Measurements from ENCODE around the gene NRXN2. TPM values are rescaled to one million over a fixed set of nuclear protein-coding genes. Genes with fewer than 3 reads are reported as not detected.

NRXN2 gene
- total and polyA plus RNA-seq, 2 donors (not counting 3 experiments of a cell fraction or from before 2014, with no cell fraction given) = not detected

DNA sequence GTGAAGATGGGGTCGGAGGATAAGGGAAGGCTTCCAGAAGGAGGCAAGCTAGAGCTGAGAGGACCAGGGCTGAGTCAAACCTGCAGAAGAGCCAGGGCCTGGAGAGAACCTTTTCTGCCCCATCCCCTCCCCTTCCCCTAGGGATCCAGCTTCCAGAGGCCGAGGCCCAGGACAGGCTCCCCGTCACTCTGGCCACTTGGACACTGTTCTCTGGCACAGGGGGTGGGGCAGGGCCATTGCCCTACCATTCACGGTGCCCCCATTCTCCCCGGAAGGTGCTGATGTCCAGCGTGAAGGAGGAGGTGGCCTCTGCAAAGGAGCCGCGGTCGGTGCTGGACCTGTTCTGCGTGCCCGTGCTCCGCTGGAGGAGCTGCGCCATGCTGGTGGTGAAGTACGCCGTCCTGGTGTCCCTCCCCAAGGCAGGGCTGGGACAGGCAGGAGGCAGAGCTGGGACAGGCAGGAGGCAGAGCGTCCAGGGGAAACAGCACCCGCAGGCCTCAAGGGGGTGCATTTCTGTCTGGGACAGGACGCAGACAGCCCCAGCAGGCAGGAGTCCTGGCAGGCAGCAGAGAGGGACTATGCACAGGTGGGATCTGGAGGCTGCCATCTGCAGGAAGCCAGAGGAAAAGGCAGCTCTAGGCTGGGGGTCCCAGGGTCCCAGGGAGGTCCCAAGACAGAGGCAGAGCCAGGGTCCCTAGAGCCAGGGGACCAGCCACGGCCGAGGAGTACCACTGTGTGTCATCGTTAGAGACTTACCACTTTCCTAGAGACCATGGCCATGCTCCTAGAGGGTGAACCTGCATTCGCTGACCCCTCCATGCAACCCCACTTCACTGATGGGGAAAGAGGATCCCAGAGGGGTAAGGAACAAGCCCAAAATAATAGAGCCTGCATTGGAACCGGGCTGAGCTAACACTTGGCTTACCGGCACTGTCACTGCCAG, 157.8 kb downstream of the NRXN2 start:
- Histone ChIP-seq H3K79me2 (ENCODE audit: control insufficient read depth, insufficient read depth, low read length) (no peaks in the 10 kb centered on the region), H3K4me3 (replicated peaks in 1 of 3; ENCODE audit: insufficient read depth in 1 of 3, low read depth in 1 of 3, low read length in 3 of 3) (no peak overlapping the region), H3K27ac (ENCODE audit: insufficient read depth, low read depth, low read length) (no peak overlapping the region), H2AFZ (ENCODE audit: low read depth, low read length) (no peak overlapping the region), H3K36me3 (ENCODE audit: control insufficient read depth in 2 of 2, extremely low read depth in 1 of 2, insufficient read depth in 2 of 2, low read length in 2 of 2) (no peaks in the 10 kb centered on the region), H3K4me1 (ENCODE audit: control insufficient read depth, extremely low read depth, insufficient read depth, low read length) (no peaks in the 10 kb centered on the region), H3K4me2 (ENCODE audit: insufficient read depth, low read length) (no peak overlapping the region), H4K20me1 (replicated peaks; ENCODE audit: control insufficient read depth, extremely low read depth, insufficient read depth, low read length) (no peaks in the 10 kb centered on the region), H3K9me1 (replicated peaks; ENCODE audit: control insufficient read depth, extremely low read depth, insufficient read depth, low read length) (no peaks in the 10 kb centered on the region), H3K9me3 (replicated peaks; ENCODE audit: control insufficient read depth, insufficient read depth, low read length) (no peaks in the 10 kb centered on the region), H3K27me3 (ENCODE audit: control insufficient read depth in 2 of 2, insufficient read depth in 2 of 2, low read length in 2 of 2) (no peaks in the 10 kb centered on the region), H3K9ac (replicated peaks; ENCODE audit: extremely low read depth, insufficient read depth, low read length) (no peak overlapping the region)
- no peak for DNase-seq (ENCODE audit: low read depth, low spot score)
- no peak for FAIRE-seq
- intact Hi-C loops (cut with micrococcal nuclease) (loop anchor here (5.0 kb wide), 1 partner anchor 72 kb away; no protein-coding TSS in a partner anchor), dilution Hi-C loops (cut with MboI; ENCODE audit: extremely low pct_ligation_motif_present, low sequenced_read_pairs) (no loop called here)
- POLR2A ChIA-PET = no interaction called here
- no TSS peak for BruUV-seq (replicated peaks)
- CTCF ChIA-PET = interaction anchor here (1.0 to 2.0 kb wide), 5 partner anchors 11 to 116 kb away, joined by 3 to 6 read pairs (median 4); no protein-coding TSS in a partner anchor
- TF ChIP-seq GATA2 (IDR thresholded peaks at IDR 0.05; ENCODE audit: insufficient read depth, insufficient read length, low read depth, low read length) (no peak), FOS (IDR thresholded peaks at IDR 0.05; ENCODE audit: borderline replicate concordance, insufficient read depth, low read length) (no peak), EZH2 (IDR thresholded peaks at IDR 0.05; ENCODE audit: borderline replicate concordance, low read depth, low read length, severe bottlenecking) (no peak), MYC (IDR thresholded peaks at IDR 0.05; ENCODE audit: low read depth, low read length) (no peak), POLR2AphosphoS5 (IDR thresholded peaks at IDR 0.05; ENCODE audit: insufficient read depth, low read depth, low read length) (no peak)

DNA sequence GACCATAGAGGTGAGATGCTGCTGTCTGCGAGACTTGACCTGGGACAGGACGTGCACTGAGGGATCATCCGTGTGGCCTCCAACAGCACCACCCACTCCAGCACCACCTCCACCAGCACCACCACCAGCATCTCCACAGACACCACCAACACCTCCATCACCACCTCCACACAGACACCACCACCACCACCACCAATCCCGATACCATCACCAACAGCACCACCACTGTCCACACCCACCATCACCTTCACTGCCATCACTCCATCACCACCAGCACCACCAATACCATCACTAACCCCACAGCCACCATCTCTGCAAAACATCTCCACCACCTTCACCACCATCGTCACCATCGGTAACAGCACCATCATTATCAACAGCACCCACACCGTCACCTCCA, 158.6 kb downstream of the NRXN2 start:
- Histone ChIP-seq H3K27ac (ENCODE audit: insufficient read depth, low read depth, low read length) (no peak overlapping the region), H3K4me3 (replicated peaks in 1 of 3; ENCODE audit: insufficient read depth in 1 of 3, low read depth in 1 of 3, low read length in 3 of 3) (no peak overlapping the region), H3K27me3 (ENCODE audit: control insufficient read depth in 2 of 2, insufficient read depth in 2 of 2, low read length in 2 of 2) (no peaks in the 10 kb centered on the region), H4K20me1 (replicated peaks; ENCODE audit: control insufficient read depth, extremely low read depth, insufficient read depth, low read length) (no peaks in the 10 kb centered on the region), H3K9me3 (replicated peaks; ENCODE audit: control insufficient read depth, insufficient read depth, low read length) (no peaks in the 10 kb centered on the region), H3K36me3 (ENCODE audit: control insufficient read depth in 2 of 2, extremely low read depth in 1 of 2, insufficient read depth in 2 of 2, low read length in 2 of 2) (no peaks in the 10 kb centered on the region), H3K4me2 (ENCODE audit: insufficient read depth, low read length) (no peak overlapping the region), H3K9ac (replicated peaks; ENCODE audit: extremely low read depth, insufficient read depth, low read length) (no peak overlapping the region), H3K79me2 (ENCODE audit: control insufficient read depth, insufficient read depth, low read length) (no peaks in the 10 kb centered on the region), H3K9me1 (replicated peaks; ENCODE audit: control insufficient read depth, extremely low read depth, insufficient read depth, low read length) (no peaks in the 10 kb centered on the region), H3K4me1 (ENCODE audit: control insufficient read depth, extremely low read depth, insufficient read depth, low read length) (no peaks in the 10 kb centered on the region), H2AFZ (ENCODE audit: low read depth, low read length) (no peak overlapping the region)
- intact Hi-C loops (cut with micrococcal nuclease) (no loop called here), dilution Hi-C loops (cut with MboI; ENCODE audit: extremely low pct_ligation_motif_present, low sequenced_read_pairs) (no loop called here)
- FAIRE-seq = no peak
- ChIA-PET POLR2A (no interaction called here), CTCF (interaction anchor here (1.1 to 2.0 kb wide), 3 partner anchors 11 to 87 kb away, joined by 3 to 4 read pairs (median 4); no protein-coding TSS in a partner anchor)
- TF ChIP-seq POLR2A (IDR thresholded peaks at IDR 0.05; ENCODE audit: low read depth, low read length) = no peak
- TF ChIP-seq FOS (IDR thresholded peaks at IDR 0.05; ENCODE audit: borderline replicate concordance, insufficient read depth, low read length) = no peak
- TF ChIP-seq, protein P1, sequence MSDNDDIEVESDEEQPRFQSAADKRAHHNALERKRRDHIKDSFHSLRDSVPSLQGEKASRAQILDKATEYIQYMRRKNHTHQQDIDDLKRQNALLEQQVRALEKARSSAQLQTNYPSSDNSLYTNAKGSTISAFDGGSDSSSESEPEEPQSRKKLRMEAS (IDR thresholded peaks at IDR 0.05; ENCODE audit: insufficient read depth, insufficient read length) = no peak
- TF ChIP-seq, protein P2, sequence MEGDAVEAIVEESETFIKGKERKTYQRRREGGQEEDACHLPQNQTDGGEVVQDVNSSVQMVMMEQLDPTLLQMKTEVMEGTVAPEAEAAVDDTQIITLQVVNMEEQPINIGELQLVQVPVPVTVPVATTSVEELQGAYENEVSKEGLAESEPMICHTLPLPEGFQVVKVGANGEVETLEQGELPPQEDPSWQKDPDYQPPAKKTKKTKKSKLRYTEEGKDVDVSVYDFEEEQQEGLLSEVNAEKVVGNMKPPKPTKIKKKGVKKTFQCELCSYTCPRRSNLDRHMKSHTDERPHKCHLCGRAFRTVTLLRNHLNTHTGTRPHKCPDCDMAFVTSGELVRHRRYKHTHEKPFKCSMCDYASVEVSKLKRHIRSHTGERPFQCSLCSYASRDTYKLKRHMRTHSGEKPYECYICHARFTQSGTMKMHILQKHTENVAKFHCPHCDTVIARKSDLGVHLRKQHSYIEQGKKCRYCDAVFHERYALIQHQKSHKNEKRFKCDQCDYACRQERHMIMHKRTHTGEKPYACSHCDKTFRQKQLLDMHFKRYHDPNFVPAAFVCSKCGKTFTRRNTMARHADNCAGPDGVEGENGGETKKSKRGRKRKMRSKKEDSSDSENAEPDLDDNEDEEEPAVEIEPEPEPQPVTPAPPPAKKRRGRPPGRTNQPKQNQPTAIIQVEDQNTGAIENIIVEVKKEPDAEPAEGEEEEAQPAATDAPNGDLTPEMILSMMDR (IDR thresholded peaks at IDR 0.05; ENCODE audit: extremely low read depth in 1 of 2, insufficient read depth in 1 of 2, low read depth in 1 of 2, low read length in 2 of 2) = no peak
- no peak for TF ChIP-seq POLR2AphosphoS5 (IDR thresholded peaks at IDR 0.05; ENCODE audit: insufficient read depth, low read depth, low read length)
- TF ChIP-seq EZH2 (IDR thresholded peaks at IDR 0.05; ENCODE audit: borderline replicate concordance, low read depth, low read length, severe bottlenecking) = no peak
- no peak for TF ChIP-seq JUN (IDR thresholded peaks at IDR 0.05; ENCODE audit: borderline replicate concordance, insufficient read depth, insufficient read length, low read depth)
- TF ChIP-seq MYC (IDR thresholded peaks at IDR 0.05; ENCODE audit: low read depth, low read length) = no peak
- no peak for TF ChIP-seq GATA2 (IDR thresholded peaks at IDR 0.05; ENCODE audit: insufficient read depth, insufficient read length, low read depth, low read length)
- DNase-seq (ENCODE audit: low read depth, low spot score) = no peak
- no TSS peak for BruUV-seq (replicated peaks)

All from endothelial cell of umbilical vein (primary cell).